Lung (tissue), 12 donors: ENCODE results near the gene PELI1. TPM values are rescaled to one million over a fixed set of nuclear protein-coding genes. Genes with fewer than 3 reads are reported as not detected.

Experiments used
- ATAC-seq: fragments of 200-7000 bp; cut with Tn5 transposase; one replicate; pipeline ENCODE4 v1.9.1; 2020; ENCODE audit warnings: moderate number of reproducible peaks; ENCODE audit not compliant: insufficient read depth, low FRiP score
- DNase-seq, 3 donors: peaks; one replicate each; pipeline ENCODE4 v3.0.0-alpha.2; 2013 to 2017
- H3K27ac ChIP-seq, 2 donors: one replicate each; pipeline ENCODE4 v1.5.1; 2013; ENCODE audit warnings: mild to moderate bottlenecking in 2 of 2, moderate library complexity in 2 of 2, control low read depth in 1 of 2, inconsistent platforms in 1 of 2, low read depth in 1 of 2, low read length in 1 of 2
- H3K27me3 ChIP-seq, 3 donors: one replicate each; pipeline ENCODE4 v1.5.1; 2013; ENCODE audit warnings: low read length in 2 of 3; ENCODE audit not compliant: control insufficient read depth in 3 of 3, insufficient read depth in 3 of 3
- H3K36me3 ChIP-seq, 4 donors: one replicate each; pipeline ENCODE4 v1.5.1; 2013; ENCODE audit warnings: low read length in 4 of 4, mild to moderate bottlenecking in 1 of 4, moderate library complexity in 1 of 4; ENCODE audit not compliant: control insufficient read depth in 4 of 4, insufficient read depth in 4 of 4
- H3K4me1 ChIP-seq, 5 donors: one replicate each; pipeline ENCODE4 v1.5.1; 2013; ENCODE audit warnings: low read length in 5 of 5, mild to moderate bottlenecking in 2 of 5, moderate library complexity in 1 of 5; ENCODE audit not compliant: control insufficient read depth in 5 of 5, insufficient read depth in 5 of 5
- H3K4me3 ChIP-seq: one replicate; pipeline ENCODE4 v1.5.1; 2013; ENCODE audit warnings: mild to moderate bottlenecking, control low read depth, moderate library complexity
- H3K9ac ChIP-seq, 2 donors: one replicate each; pipeline ENCODE4 v1.5.1; 2013; ENCODE audit warnings: low read length in 2 of 2, control low read depth in 1 of 2; ENCODE audit not compliant: insufficient read depth in 1 of 2
- H3K9me3 ChIP-seq, 4 donors: one replicate each; pipeline ENCODE4 v1.5.1; 2013; ENCODE audit warnings: low read length in 3 of 4, mild to moderate bottlenecking in 1 of 4, moderate library complexity in 1 of 4; ENCODE audit not compliant: control insufficient read depth in 4 of 4, insufficient read depth in 3 of 4
- WGBS, 2 donors: extraction: QIAGEN DNeasy Blood & Tissue Kit; methylation state at CpG; one replicate each; pipeline ENCODE4 v1.1.7; 2013; 5-methylcytosine and 5-hydroxymethylcytosine counted together
- polyA plus RNA-seq, 2 donors: library from polyadenylated mRNA; stranded (reverse); fragments of 200-250 nt; gene quantifications; one replicate each; pipeline ENCODE4 v1.2.1, GENCODE V29; 2013
- total RNA-seq, 2 donors: library from RNA; depleted of rRNA in 1 of 2; stranded (reverse); fragments of >200 nt in 1 of 2; gene quantifications; one replicate each; pipeline ENCODE4 v1.2.1, GENCODE V29; 2014 to 2021
- TF ChIP-seq, protein P1 (sequence below): IDR thresholded peaks from 2 replicates; pipeline ENCODE4 v1.5.1; 2012; ENCODE audit warnings: mild to moderate bottlenecking; ENCODE audit errors: control extremely low read depth, extremely low read depth
- donor health status: control.
- donor health status: control.
- donor health status: Bipolar disorder and iron deficiency.
- donor health status: healthy.
- donor health status: DM: yes; HTN: yes; CAD: no.

PELI1 gene
- total and polyA plus RNA-seq, 4 donors: 17.2 to 83.9 (median 48.1) TPM

DNA sequence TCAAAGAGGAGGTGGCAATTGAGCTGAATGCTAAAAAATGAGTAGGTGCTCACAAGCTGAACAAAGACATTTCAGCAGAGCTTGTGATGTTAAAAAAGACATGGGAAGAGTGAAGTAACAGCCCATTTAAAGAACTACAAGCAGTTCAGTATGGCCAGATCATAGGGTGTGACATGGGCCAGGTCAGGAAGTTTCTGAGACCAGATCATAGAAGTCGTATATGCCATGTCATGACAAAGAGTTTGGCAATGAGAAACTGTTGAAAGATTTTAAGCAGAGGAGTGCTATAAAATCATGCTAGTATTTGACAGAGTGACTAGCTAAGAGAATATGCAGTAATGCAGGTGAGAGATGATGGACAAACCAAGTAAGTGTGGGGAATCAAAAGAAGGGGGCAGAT is 7.3 kb upstream of the PELI1 start:
- no peaks in the 10 kb centered on the region for H3K4me1 ChIP-seq
- no peaks in the 10 kb centered on the region for H3K36me3 ChIP-seq
- H3K9ac ChIP-seq: no peak overlapping the region
- TF ChIP-seq, protein P1, sequence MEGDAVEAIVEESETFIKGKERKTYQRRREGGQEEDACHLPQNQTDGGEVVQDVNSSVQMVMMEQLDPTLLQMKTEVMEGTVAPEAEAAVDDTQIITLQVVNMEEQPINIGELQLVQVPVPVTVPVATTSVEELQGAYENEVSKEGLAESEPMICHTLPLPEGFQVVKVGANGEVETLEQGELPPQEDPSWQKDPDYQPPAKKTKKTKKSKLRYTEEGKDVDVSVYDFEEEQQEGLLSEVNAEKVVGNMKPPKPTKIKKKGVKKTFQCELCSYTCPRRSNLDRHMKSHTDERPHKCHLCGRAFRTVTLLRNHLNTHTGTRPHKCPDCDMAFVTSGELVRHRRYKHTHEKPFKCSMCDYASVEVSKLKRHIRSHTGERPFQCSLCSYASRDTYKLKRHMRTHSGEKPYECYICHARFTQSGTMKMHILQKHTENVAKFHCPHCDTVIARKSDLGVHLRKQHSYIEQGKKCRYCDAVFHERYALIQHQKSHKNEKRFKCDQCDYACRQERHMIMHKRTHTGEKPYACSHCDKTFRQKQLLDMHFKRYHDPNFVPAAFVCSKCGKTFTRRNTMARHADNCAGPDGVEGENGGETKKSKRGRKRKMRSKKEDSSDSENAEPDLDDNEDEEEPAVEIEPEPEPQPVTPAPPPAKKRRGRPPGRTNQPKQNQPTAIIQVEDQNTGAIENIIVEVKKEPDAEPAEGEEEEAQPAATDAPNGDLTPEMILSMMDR: no peak
- no peaks in the 10 kb centered on the region for H3K9me3 ChIP-seq
- ATAC-seq: no peak
- 32 to 65% methylated on average over 1 of the region's 1 CpG for WGBS, 2 donors
- H3K27me3 ChIP-seq: no peaks in the 10 kb centered on the region
- H3K27ac ChIP-seq: no peak overlapping the region
- DNase-seq: no peak
- no peak overlapping the region for H3K4me3 ChIP-seq

DNA sequence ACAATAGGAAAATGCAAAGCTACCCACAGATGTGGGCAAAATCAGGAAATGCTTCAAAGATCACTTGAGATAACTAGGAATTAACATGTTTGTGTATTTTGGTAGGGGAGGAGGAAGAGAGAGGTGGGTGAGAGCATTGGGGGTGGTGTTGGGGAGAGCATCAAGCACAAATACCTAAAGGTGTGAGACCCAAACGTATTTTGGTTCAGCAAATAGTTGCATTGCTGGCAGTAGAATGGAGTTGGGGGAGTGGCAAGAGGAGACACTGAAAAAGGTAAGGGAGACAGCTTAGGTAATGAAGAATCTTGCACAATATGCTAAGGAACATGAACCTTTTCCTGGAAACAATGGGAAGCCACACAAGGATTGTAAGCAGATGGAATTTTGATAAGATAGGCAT is 1.5 kb upstream of the PELI1 start:
- WGBS, 2 donors: 43 to 67% methylated on average over 1 of the region's 1 CpG
- no peak overlapping the region for H3K27ac ChIP-seq

DNA sequence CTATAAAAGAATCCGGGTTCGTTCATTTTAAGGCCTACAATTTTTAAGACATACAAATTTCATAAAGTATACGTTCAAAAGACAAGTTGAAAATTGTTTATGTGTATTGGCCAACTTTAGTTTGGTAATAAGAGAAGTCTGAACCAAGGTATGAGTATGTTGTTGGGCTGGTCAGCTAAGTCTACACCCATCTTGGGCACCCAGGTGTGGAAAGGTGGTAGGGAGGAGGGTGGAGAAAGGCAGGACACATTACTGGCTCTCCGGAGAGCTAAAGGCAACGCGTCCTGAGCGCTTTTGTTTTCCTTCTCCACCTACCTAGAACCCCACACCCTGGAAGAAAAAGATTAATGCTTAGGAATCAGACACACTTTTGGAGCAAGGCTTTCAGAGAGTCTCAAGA is 899 bp upstream of the PELI1 start:
- no peak overlapping the region for H3K27ac ChIP-seq
- no peak for ATAC-seq
- H3K9me3 ChIP-seq: no peaks in the 10 kb centered on the region
- no peaks in the 10 kb centered on the region for H3K36me3 ChIP-seq
- H3K4me1 ChIP-seq: peaks cover 0 to 18% (median 4%) of the 10 kb centered on the region in 5 donors
- TF ChIP-seq, protein P1: no peak
- no peaks in the 10 kb centered on the region for H3K27me3 ChIP-seq
- H3K9ac ChIP-seq: no peak overlapping the region
- DNase-seq: no peak
- 94 to 95% methylated on average over 7 of the region's 7 CpGs for WGBS, 2 donors
- H3K4me3 ChIP-seq: no peak overlapping the region

More for the DNA sequence above, 1.5 kb upstream of the PELI1 start:
- DNase-seq: no peak
- TF ChIP-seq, protein P1: no peak
- Histone ChIP-seq H3K9ac (no peak overlapping the region), H3K4me3 (no peak overlapping the region), H3K27me3 (no peaks in the 10 kb centered on the region), H3K9me3 (no peaks in the 10 kb centered on the region), H3K4me1 (peaks cover 0 to 18% (median 3%) of the 10 kb centered on the region in 5 donors), H3K36me3 (no peaks in the 10 kb centered on the region)
- no peak for ATAC-seq
